B cell (primary cell): ENCODE measurements around the gene CDKN1A.

Source experiments
- EZH2 ChIP-seq: IDR thresholded peaks from 2 replicates; pipeline ENCODE4 v1.6.1; 2012; ENCODE audit warnings: borderline replicate concordance, low read depth, mild to moderate bottlenecking, moderate library complexity, low read length; ENCODE audit not compliant: insufficient read depth, poor library complexity, severe bottlenecking
- TF ChIP-seq, protein P1 (sequence below): fragments of 200-600 bp; IDR thresholded peaks from one replicate; pipeline ENCODE4 v1.8.0; 2022; ENCODE audit warnings: antibody characterized with exemption, mild to moderate bottlenecking

- TF ChIP-seq, protein P1, sequence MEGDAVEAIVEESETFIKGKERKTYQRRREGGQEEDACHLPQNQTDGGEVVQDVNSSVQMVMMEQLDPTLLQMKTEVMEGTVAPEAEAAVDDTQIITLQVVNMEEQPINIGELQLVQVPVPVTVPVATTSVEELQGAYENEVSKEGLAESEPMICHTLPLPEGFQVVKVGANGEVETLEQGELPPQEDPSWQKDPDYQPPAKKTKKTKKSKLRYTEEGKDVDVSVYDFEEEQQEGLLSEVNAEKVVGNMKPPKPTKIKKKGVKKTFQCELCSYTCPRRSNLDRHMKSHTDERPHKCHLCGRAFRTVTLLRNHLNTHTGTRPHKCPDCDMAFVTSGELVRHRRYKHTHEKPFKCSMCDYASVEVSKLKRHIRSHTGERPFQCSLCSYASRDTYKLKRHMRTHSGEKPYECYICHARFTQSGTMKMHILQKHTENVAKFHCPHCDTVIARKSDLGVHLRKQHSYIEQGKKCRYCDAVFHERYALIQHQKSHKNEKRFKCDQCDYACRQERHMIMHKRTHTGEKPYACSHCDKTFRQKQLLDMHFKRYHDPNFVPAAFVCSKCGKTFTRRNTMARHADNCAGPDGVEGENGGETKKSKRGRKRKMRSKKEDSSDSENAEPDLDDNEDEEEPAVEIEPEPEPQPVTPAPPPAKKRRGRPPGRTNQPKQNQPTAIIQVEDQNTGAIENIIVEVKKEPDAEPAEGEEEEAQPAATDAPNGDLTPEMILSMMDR = no peak
- TF ChIP-seq EZH2 = no peak
Measured at GRCh38 chr6:36629784-36630183, 48.7 kb upstream of the CDKN1A start.
